Right atrium auricular region (tissue), 2 donors: Measurements from ENCODE around the gene ZBTB16. TPM values are rescaled to one million over a fixed set of nuclear protein-coding genes. Genes with fewer than 3 reads are reported as not detected.
A peak's percentile ranks its signal among the peaks of the same experiment; 100 is the strongest.

Source experiments
- DNase-seq: peaks from one replicate; pipeline ENCODE4 v3.0.0-alpha.2; 2019; ENCODE audit warnings: low spot score
- H3K27ac ChIP-seq, 2 donors: fragments of 200-600 bp; sonication (generic); 1 replicate in 1 of 2; 2 replicates in 1 of 2; pipeline ENCODE4 v1.5.1; 2016 to 2019
- H3K27me3 ChIP-seq, 2 donors: fragments of 200-600 bp; sonication (generic); one replicate each; pipeline versions ENCODE4 v1.5.1 to v1.6.0; 2017 to 2019
- H3K36me3 ChIP-seq: fragments of 200-600 bp; sonication (generic); one replicate; pipeline ENCODE4 v1.5.1; 2016
- H3K4me1 ChIP-seq, 2 donors: fragments of 200-600 bp; sonication (generic); one replicate each; pipeline versions ENCODE4 v1.5.1 to v1.6.0; 2017 to 2019
- H3K4me3 ChIP-seq, 2 donors: fragments of 200-600 bp; sonication (generic); 1 replicate in 1 of 2; 2 replicates in 1 of 2; pipeline ENCODE4 v1.5.1; 2017 to 2019; ENCODE audit warnings: mild to moderate bottlenecking in 1 of 2, moderate library complexity in 1 of 2
- H3K9me3 ChIP-seq, 2 donors: fragments of 200-600 bp; sonication (generic); one replicate each; pipeline ENCODE4 v1.5.1; 2019
- total RNA-seq, 2 donors: library from RNA; depleted of rRNA; stranded (reverse); fragments of >200 nt; gene quantifications; one replicate each; pipeline ENCODE4 v1.1.0, GENCODE V29; 2016
- TF ChIP-seq, protein P1 (sequence below), 2 donors: fragments of 200-600 bp; sonication (generic); IDR thresholded peaks; one replicate each; pipeline ENCODE4 v1.5.1; 2019; ENCODE audit warnings: antibody characterized with exemption in 2 of 2

The ZBTB16 gene
- total RNA-seq, 2 donors from 2014 or later, result 65.5 to 101 TPM

- H3K36me3 ChIP-seq, result peaks cover 27% of the 10 kb centered on the region
- DNase-seq, result no peak
- H3K9me3 ChIP-seq, result no peaks in the 10 kb centered on the region
- peaks cover 0 to 96% of the 10 kb centered on the region in 2 donors for H3K4me1 ChIP-seq
- H3K27ac ChIP-seq, result peak overlapping the region; percentile 40 to 71
- TF ChIP-seq, protein P1, sequence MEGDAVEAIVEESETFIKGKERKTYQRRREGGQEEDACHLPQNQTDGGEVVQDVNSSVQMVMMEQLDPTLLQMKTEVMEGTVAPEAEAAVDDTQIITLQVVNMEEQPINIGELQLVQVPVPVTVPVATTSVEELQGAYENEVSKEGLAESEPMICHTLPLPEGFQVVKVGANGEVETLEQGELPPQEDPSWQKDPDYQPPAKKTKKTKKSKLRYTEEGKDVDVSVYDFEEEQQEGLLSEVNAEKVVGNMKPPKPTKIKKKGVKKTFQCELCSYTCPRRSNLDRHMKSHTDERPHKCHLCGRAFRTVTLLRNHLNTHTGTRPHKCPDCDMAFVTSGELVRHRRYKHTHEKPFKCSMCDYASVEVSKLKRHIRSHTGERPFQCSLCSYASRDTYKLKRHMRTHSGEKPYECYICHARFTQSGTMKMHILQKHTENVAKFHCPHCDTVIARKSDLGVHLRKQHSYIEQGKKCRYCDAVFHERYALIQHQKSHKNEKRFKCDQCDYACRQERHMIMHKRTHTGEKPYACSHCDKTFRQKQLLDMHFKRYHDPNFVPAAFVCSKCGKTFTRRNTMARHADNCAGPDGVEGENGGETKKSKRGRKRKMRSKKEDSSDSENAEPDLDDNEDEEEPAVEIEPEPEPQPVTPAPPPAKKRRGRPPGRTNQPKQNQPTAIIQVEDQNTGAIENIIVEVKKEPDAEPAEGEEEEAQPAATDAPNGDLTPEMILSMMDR (IDR thresholded peaks at IDR 0.05), result no peak
- H3K4me3 ChIP-seq, result no peak overlapping the region
- H3K27me3 ChIP-seq, result no peaks in the 10 kb centered on the region
Measured at GRCh38 chr11:114215871-114216795, 156.6 kb downstream of the ZBTB16 start.

DNA sequence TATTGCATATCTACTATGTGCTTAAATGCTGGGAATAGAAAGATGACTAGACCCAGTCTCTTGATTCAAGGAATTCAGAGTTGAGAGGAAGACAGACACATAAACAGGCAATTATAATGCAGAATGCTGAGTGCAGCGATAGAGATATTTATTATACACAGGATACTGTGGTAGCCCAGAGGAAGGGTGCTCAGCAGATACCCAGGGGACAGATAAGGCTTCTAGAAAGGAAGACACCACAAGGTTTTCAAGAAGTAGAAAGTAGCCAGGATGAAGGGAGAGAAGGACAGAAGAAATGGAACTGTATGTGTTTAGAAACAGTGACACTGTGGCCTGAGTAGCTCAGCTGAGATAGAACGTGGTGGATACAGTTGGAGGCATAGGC lies 157.3 kb downstream of the ZBTB16 start:
- peaks cover 23% of the 10 kb centered on the region for H3K36me3 ChIP-seq
- H3K9me3 ChIP-seq, result no peaks in the 10 kb centered on the region
- no peaks in the 10 kb centered on the region for H3K27me3 ChIP-seq
- DNase-seq, result no peak
- peaks cover 0 to 89% of the 10 kb centered on the region in 2 donors for H3K4me1 ChIP-seq
- H3K27ac ChIP-seq, result peak overlapping the region in 1 of 2 donors; percentile 71
- TF ChIP-seq, protein P1 (IDR thresholded peaks at IDR 0.05), result no peak
- H3K4me3 ChIP-seq, result no peak overlapping the region

GRCh38 chr11:114218508-114218907 lies 159.0 kb downstream of the ZBTB16 start:
- peaks cover 0 to 75% of the 10 kb centered on the region in 2 donors for H3K4me1 ChIP-seq
- H3K4me3 ChIP-seq, result no peak overlapping the region
- no peaks in the 10 kb centered on the region for H3K9me3 ChIP-seq
- DNase-seq, result no peak
- H3K27me3 ChIP-seq, result no peaks in the 10 kb centered on the region
- H3K36me3 ChIP-seq, result peaks cover 26% of the 10 kb centered on the region
- TF ChIP-seq, protein P1 (IDR thresholded peaks at IDR 0.05), result no peak
- peak overlapping the region in 1 of 2 donors; percentile 85 for H3K27ac ChIP-seq

- Histone ChIP-seq H3K9me3 (no peaks in the 10 kb centered on the region), H3K4me3 (no peak overlapping the region), H3K36me3 (peaks cover 38% of the 10 kb centered on the region), H3K27ac (peak overlapping the region; percentile 56 to 85), H3K27me3 (no peaks in the 10 kb centered on the region), H3K4me1 (peaks cover 0 to 65% of the 10 kb centered on the region in 2 donors)
- TF ChIP-seq, protein P1 (IDR thresholded peaks at IDR 0.05), result no peak
- peak; percentile 73 for DNase-seq
Measured at GRCh38 chr11:114219559-114220349, 160.2 kb downstream of the ZBTB16 start.

GRCh38 chr11:114221037-114221436 lies 161.5 kb downstream of the ZBTB16 start:
- peaks cover 0 to 65% of the 10 kb centered on the region in 2 donors for H3K4me1 ChIP-seq
- TF ChIP-seq, protein P1 (IDR thresholded peaks at IDR 0.05), result no peak
- peaks cover 48% of the 10 kb centered on the region for H3K36me3 ChIP-seq
- DNase-seq, result no peak
- H3K27ac ChIP-seq, result peak overlapping the region in 1 of 2 donors; percentile 85
- no peaks in the 10 kb centered on the region for H3K9me3 ChIP-seq
- no peak overlapping the region for H3K4me3 ChIP-seq
- no peaks in the 10 kb centered on the region for H3K27me3 ChIP-seq
